B cell (primary cell): ENCODE results near the gene TSEN2. TPM values are rescaled to one million over a fixed set of nuclear protein-coding genes. Genes with fewer than 3 reads are reported as not detected.

Experiments used
- ATAC-seq: fragments of 200-7000 bp; cut with Tn5 transposase; one replicate; pipeline ENCODE4 v1.10.0; 2021; ENCODE audit warnings: low read depth, mild to moderate bottlenecking, moderate number of reproducible peaks, moderate library complexity
- CTCF ChIA-PET: fragments of 350-600 bp; sonication (Branson Sonifier 250); formaldehyde crosslinking; loops from one replicate; lab custom pipeline; 2021; ENCODE audit warnings: antibody characterized with exemption, inconsistent platforms; lab: Charles Lee
- POLR2A ChIA-PET: fragments of 350-600 bp; sonication (Branson Sonifier 250); formaldehyde crosslinking; loops from one replicate; lab custom pipeline; 2021; ENCODE audit warnings: antibody characterized with exemption; lab: Charles Lee
- DNase-seq: peaks from one replicate; pipeline ENCODE4 v3.0.0; 2013
- H2AFZ ChIP-seq: 2 replicates; pipeline ENCODE4 v1.6.1; 2012; ENCODE audit warnings: mild to moderate bottlenecking, low read depth, low read length; ENCODE audit not compliant: insufficient read depth, poor library complexity, severe bottlenecking
- H3K27ac ChIP-seq, 2 donors: 1 replicate in 1 of 2; 2 replicates in 1 of 2; pipeline ENCODE4 v1.5.1; 2012 to 2013; ENCODE audit warnings: low read length in 2 of 2, mild to moderate bottlenecking in 2 of 2, moderate library complexity in 1 of 2
- H3K27me3 ChIP-seq, 4 experiments: fragments of 200-600 bp in 1 of 4; sonication (generic) in 1 of 4; replicated peaks in 1 of 4; 1 replicate in 2 of 4; 2 replicates in 2 of 4; pipeline versions ENCODE4 v1.6.1 to v1.7.0; 2013 to 2016; ENCODE audit warnings: low read length in 3 of 4, mild to moderate bottlenecking in 2 of 4, mixed read lengths in 1 of 4, moderate library complexity in 1 of 4; ENCODE audit not compliant: insufficient read depth in 4 of 4, control insufficient read depth in 3 of 4; ENCODE audit errors: control extremely low read depth in 1 of 4
- H3K36me3 ChIP-seq, 2 experiments: replicated peaks in 1 of 2; 1 replicate in 1 of 2; 2 replicates in 1 of 2; pipeline versions ENCODE4 v1.6.1 to v1.7.1; 2013; ENCODE audit warnings: low read length in 1 of 2; ENCODE audit not compliant: insufficient read depth in 2 of 2, control insufficient read depth in 1 of 2; ENCODE audit errors: control extremely low read depth in 1 of 2, extremely low read depth in 1 of 2
- H3K4me1 ChIP-seq, 2 donors: fragments of 200-600 bp in 1 of 2; sonication (generic) in 1 of 2; 1 replicate in 1 of 2; 2 replicates in 1 of 2; pipeline versions ENCODE4 v1.5.1 to v1.6.1; 2013 to 2017; ENCODE audit warnings: low read length in 2 of 2; ENCODE audit not compliant: control insufficient read depth in 2 of 2, insufficient read depth in 2 of 2
- H3K4me2 ChIP-seq: replicated peaks from 2 replicates; pipeline ENCODE3; 2012; ENCODE audit warnings: mild to moderate bottlenecking, low read depth, low read length; ENCODE audit not compliant: poor library complexity, severe bottlenecking
- H3K4me3 ChIP-seq, 5 experiments: fragments of 200-600 bp in 1 of 5; sonication (generic) in 1 of 5; 1 replicate in 3 of 5; 2 replicates in 2 of 5; pipeline versions ENCODE4 v1.5.1 to v1.7.0; 2011 to 2016; ENCODE audit warnings: low read length in 4 of 5, mild to moderate bottlenecking in 4 of 5, low read depth in 2 of 5, control low read depth in 1 of 5, moderate library complexity in 1 of 5; ENCODE audit not compliant: insufficient read depth in 1 of 5; ENCODE audit errors: control extremely low read depth in 1 of 5, extremely low read depth in 1 of 5
- H3K79me2 ChIP-seq: fragments of 200-600 bp; sonication (generic); one replicate; pipeline ENCODE4 v1.6.0; 2016; ENCODE audit warnings: low read length; ENCODE audit not compliant: control insufficient read depth, insufficient read depth
- H3K9ac ChIP-seq: fragments of 200-600 bp; sonication (generic); 2 replicates; pipeline ENCODE4 v1.6.1; 2017; ENCODE audit warnings: mild to moderate bottlenecking, low read length, moderate library complexity
- H3K9me3 ChIP-seq, 3 donors: one replicate each; pipeline versions ENCODE4 v1.6.1 to v1.7.1; 2013; ENCODE audit warnings: low read length in 2 of 3; ENCODE audit not compliant: control insufficient read depth in 2 of 3, insufficient read depth in 1 of 3; ENCODE audit errors: control extremely low read depth in 1 of 3
- H4K20me1 ChIP-seq: 2 replicates; pipeline ENCODE4 v1.6.0; 2012; ENCODE audit warnings: mild to moderate bottlenecking, low read length; ENCODE audit not compliant: insufficient read depth, control insufficient read depth, poor library complexity, severe bottlenecking
- H3K27ac Mint-ChIP-seq: one replicate; pipeline ENCODE4 v1.8.0; 2021; ENCODE audit warnings: mixed read lengths
- H3K27me3 Mint-ChIP-seq: one replicate; pipeline ENCODE4 v1.8.0; 2021; ENCODE audit warnings: mixed read lengths
- H3K4me1 Mint-ChIP-seq: one replicate; pipeline ENCODE4 v1.8.0; 2021; ENCODE audit warnings: mixed read lengths
- H3K4me3 Mint-ChIP-seq: one replicate; pipeline ENCODE4 v1.8.0; 2021; ENCODE audit warnings: mixed read lengths
- H3K9me3 Mint-ChIP-seq: one replicate; pipeline ENCODE4 v1.8.0; 2022; ENCODE audit warnings: mixed read lengths; ENCODE audit not compliant: insufficient read depth
- EZH2 ChIP-seq: IDR thresholded peaks from 2 replicates; pipeline ENCODE4 v1.6.1; 2012; ENCODE audit warnings: borderline replicate concordance, low read depth, mild to moderate bottlenecking, moderate library complexity, low read length; ENCODE audit not compliant: insufficient read depth, poor library complexity, severe bottlenecking
- WGBS: methylation state at CpG from one replicate; pipeline ENCODE4 v1.1.5; 2013; ENCODE audit warnings: missing lambda C conversion rate; ENCODE audit not compliant: insufficient coverage; 5-methylcytosine and 5-hydroxymethylcytosine counted together
- intact Hi-C: fragments of 100-400 bp; cut with micrococcal nuclease; formaldehyde crosslinking; loops from one replicate; pipeline ENCODE4 v1.10.0; 2022
- polyA plus RNA-seq: library from polyadenylated mRNA; depleted of rRNA; stranded (reverse); fragments of >200 nt; gene quantifications from 2 replicates; pipeline ENCODE4 v1.2.3, GENCODE V29; 2012
- total RNA-seq, 2 donors: library from RNA; stranded (reverse); fragments of 120-200 nt in 1 of 2; gene quantifications; 1 replicate in 1 of 2; 2 replicates in 1 of 2; pipeline versions ENCODE4 v1.2.3 to v1.2.4, GENCODE V29; 2013 to 2022
- TF ChIP-seq, protein P1 (sequence below): fragments of 200-600 bp; IDR thresholded peaks from one replicate; pipeline ENCODE4 v1.8.0; 2022; ENCODE audit warnings: antibody characterized with exemption, mild to moderate bottlenecking

The TSEN2 gene
- total and polyA plus RNA-seq, 2 donors (not counting 1 experiment from before 2014, with no cell fraction given), result 13.4 to 17.6 TPM

GRCh38 chr3:12436514-12437220 lies 47.6 kb upstream of the TSEN2 start:
- intact Hi-C loops, result no loop called here
- CTCF ChIA-PET, result no interaction called here
- no peak overlapping the region for H3K27ac ChIP-seq

DNA sequence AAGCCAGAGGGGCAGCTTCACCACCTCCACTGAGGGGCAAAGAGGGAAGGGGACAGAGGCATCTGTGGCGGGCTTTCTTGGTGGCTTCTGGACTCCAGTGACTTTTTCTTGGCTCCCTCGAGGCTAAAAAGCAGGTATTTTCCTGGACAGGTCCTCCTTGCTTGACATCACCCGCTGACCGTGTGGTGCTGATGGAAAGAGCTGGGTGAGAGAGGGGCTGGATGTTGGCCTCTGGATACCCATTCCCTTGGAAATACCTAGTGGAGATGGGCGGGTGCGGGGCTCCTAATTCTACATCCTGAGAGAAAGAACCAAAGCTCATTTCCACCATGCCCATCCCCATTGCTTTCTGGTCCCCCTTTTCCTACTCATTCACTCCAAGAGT lies 47.1 kb upstream of the TSEN2 start:
- ChIA-PET POLR2A (no interaction called here), CTCF (no interaction called here)
- no peak overlapping the region for H3K4me3 ChIP-seq
- no peak for ATAC-seq
- no peaks in the 10 kb centered on the region for H3K79me2 ChIP-seq
- no peak overlapping the region for H3K9ac ChIP-seq
- Mint-ChIP-seq H3K9me3 (no peaks in the 10 kb centered on the region), H3K4me1 (no peaks in the 10 kb centered on the region), H3K27me3 (peaks cover 18% of the 10 kb centered on the region), H3K4me3 (no peak overlapping the region), H3K27ac (no peak overlapping the region)
- H4K20me1 ChIP-seq, result no peaks in the 10 kb centered on the region
- TF ChIP-seq, protein P1, sequence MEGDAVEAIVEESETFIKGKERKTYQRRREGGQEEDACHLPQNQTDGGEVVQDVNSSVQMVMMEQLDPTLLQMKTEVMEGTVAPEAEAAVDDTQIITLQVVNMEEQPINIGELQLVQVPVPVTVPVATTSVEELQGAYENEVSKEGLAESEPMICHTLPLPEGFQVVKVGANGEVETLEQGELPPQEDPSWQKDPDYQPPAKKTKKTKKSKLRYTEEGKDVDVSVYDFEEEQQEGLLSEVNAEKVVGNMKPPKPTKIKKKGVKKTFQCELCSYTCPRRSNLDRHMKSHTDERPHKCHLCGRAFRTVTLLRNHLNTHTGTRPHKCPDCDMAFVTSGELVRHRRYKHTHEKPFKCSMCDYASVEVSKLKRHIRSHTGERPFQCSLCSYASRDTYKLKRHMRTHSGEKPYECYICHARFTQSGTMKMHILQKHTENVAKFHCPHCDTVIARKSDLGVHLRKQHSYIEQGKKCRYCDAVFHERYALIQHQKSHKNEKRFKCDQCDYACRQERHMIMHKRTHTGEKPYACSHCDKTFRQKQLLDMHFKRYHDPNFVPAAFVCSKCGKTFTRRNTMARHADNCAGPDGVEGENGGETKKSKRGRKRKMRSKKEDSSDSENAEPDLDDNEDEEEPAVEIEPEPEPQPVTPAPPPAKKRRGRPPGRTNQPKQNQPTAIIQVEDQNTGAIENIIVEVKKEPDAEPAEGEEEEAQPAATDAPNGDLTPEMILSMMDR, result no peak
- no peak for TF ChIP-seq EZH2
- H3K4me2 ChIP-seq, result no peak overlapping the region
- H3K27me3 ChIP-seq, result peaks cover 0 to 8% (median 0%) of the 10 kb centered on the region in 4 experiments
- H3K36me3 ChIP-seq, result no peaks in the 10 kb centered on the region
- 100% methylated on average over 2 of the region's 6 CpGs for WGBS
- no peaks in the 10 kb centered on the region for H3K9me3 ChIP-seq
- H3K27ac ChIP-seq, result no peak overlapping the region
- no peaks in the 10 kb centered on the region for H3K4me1 ChIP-seq
- no peak overlapping the region for H2AFZ ChIP-seq
- intact Hi-C loops, result no loop called here
- DNase-seq, result no peak

More at GRCh38 chr3:12436514-12437220, 47.6 kb upstream of the TSEN2 start:
- TF ChIP-seq, protein P1, result no peak
- TF ChIP-seq EZH2, result no peak
- H3K4me1 Mint-ChIP-seq, result no peaks in the 10 kb centered on the region
- H3K4me3 ChIP-seq, result no peak overlapping the region
- no peak overlapping the region for H3K27ac Mint-ChIP-seq
- H2AFZ ChIP-seq, result no peak overlapping the region
- H3K27me3 ChIP-seq, result peaks cover 0 to 4% (median 0%) of the 10 kb centered on the region in 4 experiments
- H3K9me3 Mint-ChIP-seq, result no peaks in the 10 kb centered on the region
- no peak for ATAC-seq
- H4K20me1 ChIP-seq, result no peaks in the 10 kb centered on the region
- WGBS, result 86% methylated on average over 8 of the region's 12 CpGs
- no peaks in the 10 kb centered on the region for H3K79me2 ChIP-seq
- no peak overlapping the region for H3K9ac ChIP-seq
- H3K9me3 ChIP-seq, result no peaks in the 10 kb centered on the region
- H3K4me1 ChIP-seq, result no peaks in the 10 kb centered on the region
- peaks cover 18% of the 10 kb centered on the region for H3K27me3 Mint-ChIP-seq
- H3K4me2 ChIP-seq, result no peak overlapping the region
- H3K36me3 ChIP-seq, result no peaks in the 10 kb centered on the region
- DNase-seq, result no peak
- no peak overlapping the region for H3K4me3 Mint-ChIP-seq
- POLR2A ChIA-PET, result no interaction called here
